Daoy (cell line): ENCODE measurements around the gene TRMT112. TPM values are rescaled to one million over a fixed set of nuclear protein-coding genes. Genes with fewer than 3 reads are reported as not detected.
"Not testable (repeated sequence)": the region's sequence is repeated elsewhere in the genome, so short reads cannot be mapped to it uniquely, and the experiment has no call there.

Experiments
- DNase-seq: peaks from one replicate; pipeline ENCODE4 v3.0.0-alpha.2; 2015; ENCODE audit warnings: low read depth
- total RNA-seq: library from RNA; depleted of rRNA; stranded (reverse); fragments of >200 nt; shearing (Covaris generic); gene quantifications from 2 replicates; pipeline ENCODE4 v1.2.3, GENCODE V29; 2014

TRMT112 gene
- total RNA-seq, 1 experiment from 2014 or later: 565 TPM

DNA sequence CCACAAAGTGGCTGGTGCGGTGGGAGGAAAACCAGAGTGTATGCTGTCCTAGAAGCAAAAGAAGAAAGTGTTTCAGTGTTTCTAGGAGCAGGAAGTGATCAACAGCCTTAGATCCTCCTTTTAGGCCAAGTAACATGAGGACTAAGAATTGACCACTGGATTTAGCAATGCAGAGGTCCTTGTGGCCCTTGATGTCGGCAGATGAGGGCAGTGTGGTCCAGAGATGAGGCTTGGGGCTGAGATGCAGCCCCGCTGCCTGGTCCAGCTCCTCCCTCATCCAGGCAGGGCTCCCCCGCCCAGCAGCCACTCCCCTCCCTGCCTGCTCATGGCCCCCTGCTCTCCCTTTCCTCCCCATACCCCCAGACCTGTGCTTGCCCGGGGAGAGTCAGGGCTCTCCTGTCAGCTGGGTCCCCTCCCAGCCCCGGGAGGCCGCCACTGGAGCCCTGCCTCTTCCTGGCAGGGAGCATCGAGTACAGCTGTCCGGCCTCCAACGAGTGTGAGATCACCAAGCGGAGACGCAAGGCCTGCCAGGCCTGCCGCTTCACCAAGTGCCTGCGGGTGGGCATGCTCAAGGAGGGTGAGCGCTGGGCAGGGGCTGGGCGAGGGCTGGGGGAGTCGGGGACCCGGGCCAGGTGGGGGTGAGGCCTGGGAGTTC, 3.7 kb downstream of the TRMT112 start:
- DNase-seq: no peak

GRCh38 chr11:64312947-64313346, 4.4 kb downstream of the TRMT112 start:
- DNase-seq: no peak

DNA sequence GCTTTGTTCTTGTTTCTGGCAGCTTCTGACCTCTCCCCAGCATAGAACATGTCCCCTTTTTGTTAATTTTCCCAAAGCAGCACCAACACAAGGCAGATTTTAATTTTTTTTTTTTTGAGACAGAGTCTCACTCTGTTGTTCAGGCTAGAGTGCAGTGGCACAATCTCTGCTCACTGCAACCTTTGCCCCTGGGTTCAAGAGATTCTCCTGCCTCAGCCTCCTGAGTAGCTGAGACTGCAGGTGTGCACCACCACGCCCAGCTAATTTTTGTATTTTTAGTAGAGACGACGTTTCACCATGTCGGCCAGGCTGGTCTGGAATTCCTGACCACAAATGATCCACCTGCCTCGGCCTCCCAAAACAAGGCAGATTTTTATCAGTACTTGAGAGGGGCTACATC, 9.6 kb downstream of the TRMT112 start:
- DNase-seq: not testable (repeated sequence)

- DNase-seq: no peak
These were observed 10.3 kb downstream of the TRMT112 start for GRCh38 chr11:64306876-64307622.

DNA sequence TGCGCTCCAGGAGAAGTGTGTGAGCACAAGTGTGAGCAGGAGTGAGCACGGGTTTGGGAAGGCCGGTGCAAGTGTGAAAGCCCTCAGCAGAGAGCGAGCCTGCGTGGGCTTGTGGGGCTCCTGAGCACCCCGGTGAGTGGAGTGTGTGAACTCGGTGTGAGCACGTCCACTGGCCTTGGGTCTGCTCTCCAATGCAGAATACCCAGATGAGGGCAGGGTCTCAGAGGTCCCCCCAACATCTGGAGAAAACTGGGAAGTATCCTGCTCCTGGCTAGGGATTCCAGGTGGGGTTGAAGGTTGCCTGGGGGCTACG, 10.8 kb downstream of the TRMT112 start:
- DNase-seq: no peak

GRCh38 chr11:64305691-64306562, 11.4 kb downstream of the TRMT112 start:
- DNase-seq: peak; percentile 73

DNA sequence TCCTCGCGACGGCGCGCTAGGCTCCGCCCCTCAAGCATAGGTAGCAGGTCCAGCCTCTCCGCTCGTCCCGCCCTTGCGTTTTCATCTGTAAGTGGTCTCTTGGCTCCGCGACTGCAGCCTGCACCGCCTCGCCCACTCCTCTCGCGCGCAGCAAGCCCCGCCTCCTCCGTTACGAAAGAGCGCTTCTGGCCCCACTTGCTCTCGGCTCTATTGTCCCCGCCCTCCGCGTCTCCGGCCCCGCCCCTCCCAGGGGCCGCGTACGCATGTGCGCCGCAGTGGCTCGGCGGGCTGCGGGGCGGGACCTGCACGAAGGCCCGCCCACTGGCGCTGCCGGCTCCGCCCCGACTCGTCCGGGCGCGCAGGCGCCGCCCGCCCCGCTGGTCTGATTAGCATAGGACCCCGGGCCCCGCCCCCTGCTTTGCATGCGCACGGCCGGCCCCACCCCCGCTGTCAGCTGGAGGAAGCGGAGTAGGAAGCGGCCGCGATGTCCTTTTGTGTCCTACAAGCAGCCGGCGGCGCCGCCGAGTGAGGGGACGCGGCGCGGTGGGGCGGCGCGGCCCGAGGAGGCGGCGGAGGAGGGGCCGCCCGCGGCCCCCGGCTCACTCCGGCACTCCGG, 12.2 kb downstream of the TRMT112 start, which contains the start of gene ESRRA:
Gene ESRRA, plus strand, starts transcription at position 450 of the 616 bp plus-strand sequence. CDS start 1,656 bp downstream, outside the sequence.
- peak; percentile 98 for DNase-seq

- peak; percentile 93 for DNase-seq
These were observed 12.9 kb downstream of the TRMT112 start for GRCh38 chr11:64304316-64305072.

GRCh38 chr11:64304032-64304315, 13.4 kb downstream of the TRMT112 start:
- no peak for DNase-seq

DNA sequence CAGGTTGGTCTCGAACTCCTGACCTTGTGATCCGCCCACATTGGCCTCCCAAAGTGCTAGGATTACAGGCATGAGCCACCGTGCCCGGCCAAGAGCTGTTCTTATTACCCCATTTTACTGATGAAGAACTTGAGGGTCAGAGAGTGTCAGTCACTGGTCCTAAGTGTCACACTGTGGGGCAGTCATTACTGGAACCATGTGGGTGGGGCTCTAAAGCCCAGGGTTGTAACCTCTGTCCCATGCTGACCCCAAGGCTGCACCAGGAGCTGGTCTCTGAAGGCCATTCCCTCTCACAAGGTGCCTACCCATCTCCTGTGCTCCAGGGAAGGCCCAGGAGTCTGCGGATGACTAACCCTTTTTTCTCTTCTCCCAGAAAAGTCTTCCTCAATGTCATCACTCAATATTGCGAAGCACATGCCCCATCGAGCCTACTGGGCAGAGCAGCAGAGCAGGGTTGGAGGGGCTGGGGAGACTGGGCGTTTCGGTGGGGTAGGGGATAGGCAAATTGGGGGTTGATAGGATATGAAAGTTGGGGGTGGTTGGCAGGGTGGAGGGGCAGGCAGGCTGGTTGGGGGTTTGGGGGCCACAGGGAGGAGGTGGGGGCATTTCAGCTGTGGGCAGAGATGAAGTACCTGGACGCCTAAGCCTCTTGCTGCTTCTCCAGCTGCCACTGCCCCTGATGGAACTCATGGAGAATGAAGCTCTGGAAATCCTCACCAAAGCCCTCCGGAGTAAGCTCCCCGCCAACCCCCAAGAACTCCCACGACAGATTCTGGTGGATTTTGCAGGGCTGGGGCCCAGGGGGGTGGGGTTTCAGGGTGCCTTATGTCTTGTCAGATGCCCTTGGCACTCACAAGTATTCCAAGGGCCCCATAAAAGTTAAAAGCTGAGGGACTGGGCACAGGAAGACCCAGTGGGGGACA, 14.0 kb downstream of the TRMT112 start:
- no peak for DNase-seq

DNA sequence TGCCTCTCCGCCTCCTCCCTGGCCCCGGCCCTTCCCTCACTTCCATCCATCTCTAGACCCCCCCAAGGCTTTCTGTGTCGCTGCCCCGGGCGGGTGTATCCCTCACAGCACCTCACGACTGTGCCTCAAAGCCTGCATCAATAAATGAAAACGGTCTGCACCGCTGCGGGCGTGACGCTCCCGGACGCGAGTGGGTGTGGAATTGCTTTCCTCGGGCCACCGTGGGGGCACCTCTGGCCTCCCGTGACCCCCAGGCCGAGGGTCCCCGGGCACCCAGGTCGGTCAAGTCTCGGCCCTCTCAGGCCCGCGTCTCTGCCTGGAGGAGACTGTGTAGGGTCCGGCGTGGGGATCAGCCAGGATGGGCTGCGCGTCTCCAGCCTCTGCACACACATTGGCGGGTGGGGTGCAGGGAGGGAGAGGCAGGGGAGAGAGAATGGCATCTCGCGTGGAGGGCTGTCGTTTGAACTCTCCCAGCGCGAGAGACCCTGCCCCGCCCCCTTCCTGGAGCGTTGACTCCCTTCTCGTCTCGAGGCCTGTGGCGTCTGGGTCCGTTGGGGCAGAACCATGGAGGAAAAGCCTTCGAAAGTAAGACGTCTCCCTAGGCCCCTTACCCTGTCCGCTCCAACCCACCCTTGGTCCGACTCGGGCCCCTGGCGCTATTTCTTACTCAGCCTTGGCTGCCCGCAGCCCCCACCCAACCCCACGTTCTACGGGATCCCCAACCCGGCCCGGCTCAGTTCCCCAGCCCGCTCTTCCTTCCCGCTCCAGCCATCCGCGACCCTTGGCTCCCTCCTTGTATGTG, 17.3 kb downstream of the TRMT112 start, which contains the start of gene CATSPERZ:
Gene CATSPERZ, plus strand, starts transcription at position 512 of the 802 bp plus-strand sequence. Its CDS starts 53 bp downstream, at position 565.
- no peak for DNase-seq

- peak; percentile 22 for DNase-seq
These were observed 18.2 kb downstream of the TRMT112 start for GRCh38 chr11:64298966-64299846.

GRCh38 chr11:64297699-64298358, 19.5 kb downstream of the TRMT112 start:
- DNase-seq: no peak

DNA sequence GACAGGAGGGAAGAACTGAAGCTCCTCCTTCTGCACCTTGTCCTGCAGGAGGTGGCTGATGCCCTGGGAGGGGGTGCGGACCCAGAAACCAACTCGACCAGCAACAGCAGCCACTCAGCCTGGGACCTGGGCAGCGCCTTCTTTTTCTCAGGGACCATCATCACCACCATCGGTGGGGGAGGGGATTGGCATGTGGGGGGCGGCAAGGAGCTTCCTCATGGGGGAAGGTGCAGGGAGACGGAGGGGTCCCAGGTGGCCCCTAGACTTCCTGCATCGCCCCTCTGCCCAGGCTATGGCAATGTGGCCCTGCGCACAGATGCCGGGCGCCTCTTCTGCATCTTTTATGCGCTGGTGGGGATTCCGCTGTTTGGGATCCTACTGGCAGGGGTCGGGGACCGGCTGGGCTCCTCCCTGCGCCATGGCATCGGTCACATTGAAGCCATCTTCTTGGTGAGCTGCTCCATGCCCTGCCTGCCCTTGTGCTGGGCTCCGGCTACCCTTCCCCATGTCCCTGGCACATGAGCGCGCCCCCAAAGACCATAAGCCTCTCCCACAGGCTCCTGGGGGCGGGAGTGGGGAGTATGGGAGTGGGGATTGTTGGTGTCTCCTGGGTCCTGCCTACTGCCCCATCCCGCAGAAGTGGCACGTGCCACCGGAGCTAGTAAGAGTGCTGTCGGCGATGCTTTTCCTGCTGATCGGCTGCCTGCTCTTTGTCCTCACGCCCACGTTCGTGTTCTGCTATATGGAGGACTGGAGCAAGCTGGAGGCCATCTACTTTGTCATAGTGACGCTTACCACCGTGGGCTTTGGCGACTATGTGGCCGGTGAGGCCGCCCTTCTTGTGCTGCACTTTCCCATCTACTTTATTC, 20.3 kb downstream of the TRMT112 start:
- DNase-seq: no peak

DNA sequence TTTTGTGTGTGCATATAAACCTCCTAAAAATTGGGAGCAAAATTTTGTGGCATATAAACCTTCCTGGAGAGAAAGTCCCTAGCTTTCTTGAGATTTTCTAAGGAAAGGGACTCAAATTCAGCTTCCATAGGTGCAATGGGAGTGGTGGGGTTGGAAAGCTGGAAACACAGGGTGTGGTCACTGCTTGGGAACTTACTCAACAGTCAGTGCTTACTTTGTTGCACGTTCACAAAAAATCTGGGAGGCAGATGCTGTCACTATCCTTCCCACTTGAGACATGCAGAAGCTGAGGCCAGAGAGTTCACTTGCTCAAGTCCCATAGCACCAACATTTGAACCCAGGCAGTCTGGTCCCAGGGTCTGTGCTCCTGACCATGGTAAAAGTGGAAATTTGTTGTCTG, 21.1 kb downstream of the TRMT112 start:
- DNase-seq: no peak

GRCh38 chr11:64295760-64296159, 21.6 kb downstream of the TRMT112 start:
- DNase-seq: no peak

DNA sequence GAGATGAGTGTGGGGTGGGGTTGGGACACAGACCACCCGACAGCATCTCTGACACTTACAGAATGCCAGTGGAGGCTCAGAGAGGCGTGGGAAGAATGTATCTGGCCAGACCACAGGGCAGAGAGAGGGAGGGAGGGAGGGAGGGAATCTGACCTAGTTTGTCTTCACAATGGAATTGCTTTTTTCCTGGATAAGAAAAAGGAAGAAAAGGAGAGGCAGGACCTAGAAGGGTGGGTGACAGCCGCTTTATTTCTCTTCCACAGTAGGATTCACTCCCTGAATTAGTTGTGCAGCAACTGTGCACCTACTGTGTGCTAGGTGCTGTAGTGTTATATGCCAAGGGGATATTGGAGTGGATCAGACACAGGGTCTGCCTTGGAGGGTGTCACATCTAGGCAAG, 22.6 kb downstream of the TRMT112 start:
- peak; percentile 24 for DNase-seq
